Measurements from ENCODE around the gene TJP2.

Gene TJP2

DNA sequence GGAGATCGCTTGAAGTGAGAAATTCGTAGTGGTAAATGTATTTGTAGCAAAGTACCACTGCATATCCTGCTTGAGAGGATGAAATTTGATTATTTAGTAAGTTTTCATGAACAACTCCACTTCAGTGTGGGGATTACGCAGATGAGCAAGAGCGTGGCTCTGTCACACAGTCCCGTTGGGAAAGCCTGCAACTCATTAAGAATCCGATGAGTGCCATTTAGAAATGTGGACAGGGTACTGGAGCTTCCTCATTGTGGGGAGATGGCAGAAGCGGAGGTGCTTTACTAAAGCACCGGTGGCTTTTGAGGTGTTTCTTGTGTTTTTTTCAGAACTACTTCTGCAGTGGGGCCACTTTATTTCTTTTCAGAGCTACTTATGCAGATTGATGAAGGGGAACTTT lies 1.4 kb downstream of the TJP2 start (continued):
- TF ChIP-seq RBAK (tag by site-specific recombination; IDR thresholded peaks at IDR 0.05), result no peak
- TF ChIP-seq, protein P1, sequence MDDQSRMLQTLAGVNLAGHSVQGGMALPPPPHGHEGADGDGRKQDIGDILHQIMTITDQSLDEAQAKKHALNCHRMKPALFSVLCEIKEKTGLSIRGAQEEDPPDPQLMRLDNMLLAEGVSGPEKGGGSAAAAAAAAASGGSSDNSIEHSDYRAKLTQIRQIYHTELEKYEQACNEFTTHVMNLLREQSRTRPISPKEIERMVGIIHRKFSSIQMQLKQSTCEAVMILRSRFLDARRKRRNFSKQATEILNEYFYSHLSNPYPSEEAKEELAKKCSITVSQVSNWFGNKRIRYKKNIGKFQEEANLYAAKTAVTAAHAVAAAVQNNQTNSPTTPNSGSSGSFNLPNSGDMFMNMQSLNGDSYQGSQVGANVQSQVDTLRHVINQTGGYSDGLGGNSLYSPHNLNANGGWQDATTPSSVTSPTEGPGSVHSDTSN (CRISPR knock-in tag; IDR thresholded peaks at IDR 0.05), result no peak
- no peak for TF ChIP-seq GLIS2 (tag by site-specific recombination; IDR thresholded peaks at IDR 0.05)
- TF ChIP-seq ZNF155 (tag by site-specific recombination; IDR thresholded peaks at IDR 0.05), result no peak
- no peak for TF ChIP-seq FEZF1 (tag by site-specific recombination; IDR thresholded peaks at IDR 0.05)
- TF ChIP-seq ZNF140 (tag by site-specific recombination; IDR thresholded peaks at IDR 0.05), result no peak
- no peak for TF ChIP-seq ZNF610 (tag by site-specific recombination; IDR thresholded peaks at IDR 0.05; ENCODE audit: borderline replicate concordance)

DNA sequence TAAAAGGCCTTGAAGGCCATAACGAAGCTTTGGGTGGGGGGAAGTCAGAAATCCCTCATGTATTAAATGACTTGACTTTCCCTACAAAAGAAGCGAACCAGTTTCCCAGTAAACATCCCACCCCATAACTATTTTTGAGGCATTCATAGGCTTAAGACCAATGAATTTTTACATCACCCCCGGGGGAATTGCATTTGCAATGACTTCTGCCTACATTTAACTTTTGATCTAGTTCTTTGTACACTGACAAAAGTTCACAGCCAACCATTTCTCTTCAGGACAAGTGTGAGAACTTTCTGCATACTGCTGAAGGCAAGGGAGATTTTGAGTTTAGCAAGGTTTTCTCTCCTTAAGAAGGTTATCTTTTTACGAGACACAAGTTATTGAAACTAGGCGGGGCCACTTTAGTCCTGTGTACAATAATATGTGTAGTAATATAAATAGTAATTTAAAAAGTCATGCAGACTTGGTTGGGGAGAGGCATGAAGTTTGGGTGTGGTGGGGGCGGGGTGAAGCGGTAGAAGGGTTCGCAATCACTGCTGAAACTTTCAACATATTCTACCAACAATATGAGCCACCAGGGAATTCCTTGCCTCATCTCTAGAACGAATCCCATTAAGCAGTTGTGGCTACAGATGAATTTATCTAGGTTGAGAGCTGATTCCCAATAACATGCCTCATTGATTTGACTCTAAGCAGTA lies 2.5 kb downstream of the TJP2 start:
- no peak overlapping the region for H3K27ac ChIP-seq (ENCODE audit: extremely low read depth, low read depth, low read length)
- ChIA-PET POLR2A (no interaction called here), CTCF (interaction anchor here (0.6 to 3.3 kb wide), 6 partner anchors 11 to 140 kb away, joined by 3 to 25 read pairs (median 4); no protein-coding TSS in a partner anchor)
- H3K4me1 ChIP-seq (ENCODE audit: control insufficient read depth, insufficient read depth, low read length), result peaks cover 25% of the 10 kb centered on the region
- no peaks in the 10 kb centered on the region for H3K36me3 ChIP-seq (ENCODE audit: control insufficient read depth in 2 of 2, insufficient read depth in 1 of 2, low read length in 2 of 2)
- TF ChIP-seq KLF1 (tag by site-specific recombination; IDR thresholded peaks at IDR 0.05), result peak; percentile 74
- TF ChIP-seq, protein P2, sequence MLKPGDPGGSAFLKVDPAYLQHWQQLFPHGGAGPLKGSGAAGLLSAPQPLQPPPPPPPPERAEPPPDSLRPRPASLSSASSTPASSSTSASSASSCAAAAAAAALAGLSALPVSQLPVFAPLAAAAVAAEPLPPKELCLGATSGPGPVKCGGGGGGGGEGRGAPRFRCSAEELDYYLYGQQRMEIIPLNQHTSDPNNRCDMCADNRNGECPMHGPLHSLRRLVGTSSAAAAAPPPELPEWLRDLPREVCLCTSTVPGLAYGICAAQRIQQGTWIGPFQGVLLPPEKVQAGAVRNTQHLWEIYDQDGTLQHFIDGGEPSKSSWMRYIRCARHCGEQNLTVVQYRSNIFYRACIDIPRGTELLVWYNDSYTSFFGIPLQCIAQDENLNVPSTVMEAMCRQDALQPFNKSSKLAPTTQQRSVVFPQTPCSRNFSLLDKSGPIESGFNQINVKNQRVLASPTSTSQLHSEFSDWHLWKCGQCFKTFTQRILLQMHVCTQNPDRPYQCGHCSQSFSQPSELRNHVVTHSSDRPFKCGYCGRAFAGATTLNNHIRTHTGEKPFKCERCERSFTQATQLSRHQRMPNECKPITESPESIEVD (tag by site-specific recombination; IDR thresholded peaks at IDR 0.05), result peak; percentile 30
- TF ChIP-seq YY2 (tag by site-specific recombination; IDR thresholded peaks at IDR 0.05), result no peak
- TF ChIP-seq, protein P3, sequence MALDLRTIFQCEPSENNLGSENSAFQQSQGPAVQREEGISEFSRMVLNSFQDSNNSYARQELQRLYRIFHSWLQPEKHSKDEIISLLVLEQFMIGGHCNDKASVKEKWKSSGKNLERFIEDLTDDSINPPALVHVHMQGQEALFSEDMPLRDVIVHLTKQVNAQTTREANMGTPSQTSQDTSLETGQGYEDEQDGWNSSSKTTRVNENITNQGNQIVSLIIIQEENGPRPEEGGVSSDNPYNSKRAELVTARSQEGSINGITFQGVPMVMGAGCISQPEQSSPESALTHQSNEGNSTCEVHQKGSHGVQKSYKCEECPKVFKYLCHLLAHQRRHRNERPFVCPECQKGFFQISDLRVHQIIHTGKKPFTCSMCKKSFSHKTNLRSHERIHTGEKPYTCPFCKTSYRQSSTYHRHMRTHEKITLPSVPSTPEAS (tag by site-specific recombination; IDR thresholded peaks at IDR 0.05), result no peak
- H3K9me3 ChIP-seq (ENCODE audit: control insufficient read depth, insufficient read depth, low read depth, low read length), result no peaks in the 10 kb centered on the region
- no peak overlapping the region for H3K4me3 ChIP-seq (ENCODE audit: low read depth, low read length)

DNA sequence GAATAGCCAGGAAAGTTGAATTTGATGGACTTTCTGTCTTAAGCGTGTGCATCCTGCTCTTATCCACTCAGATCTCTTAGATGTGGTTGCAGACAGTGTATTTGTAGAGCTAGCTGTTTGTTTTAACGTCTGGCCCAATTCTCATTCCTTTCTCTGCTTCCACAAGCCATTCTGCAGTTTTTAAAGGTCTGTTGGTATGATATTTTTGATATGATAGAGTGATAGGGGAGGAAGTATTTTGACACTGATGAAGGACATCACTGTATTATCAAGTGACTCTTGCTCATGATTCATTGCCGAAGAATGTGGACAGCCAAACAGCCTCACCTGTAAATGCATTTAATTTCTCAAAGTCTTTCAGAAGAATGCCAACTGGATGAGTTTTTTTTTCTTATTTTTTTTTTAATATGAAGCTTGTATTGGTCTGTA lies 4.5 kb downstream of the TJP2 start:
- no peak for TF ChIP-seq MEIS1 (CRISPR knock-in tag; IDR thresholded peaks at IDR 0.05; ENCODE audit: borderline replicate concordance)
- TF ChIP-seq ZNF214 (tag by site-specific recombination; IDR thresholded peaks at IDR 0.05; ENCODE audit: borderline replicate concordance), result no peak
- TF ChIP-seq ZNF426 (tag by site-specific recombination; IDR thresholded peaks at IDR 0.05), result no peak
- TF ChIP-seq ZNF629 (tag by site-specific recombination; IDR thresholded peaks at IDR 0.05), result no peak
- no peak for TF ChIP-seq PRDM1 (tag by site-specific recombination; IDR thresholded peaks at IDR 0.05)
- TF ChIP-seq, protein P4, sequence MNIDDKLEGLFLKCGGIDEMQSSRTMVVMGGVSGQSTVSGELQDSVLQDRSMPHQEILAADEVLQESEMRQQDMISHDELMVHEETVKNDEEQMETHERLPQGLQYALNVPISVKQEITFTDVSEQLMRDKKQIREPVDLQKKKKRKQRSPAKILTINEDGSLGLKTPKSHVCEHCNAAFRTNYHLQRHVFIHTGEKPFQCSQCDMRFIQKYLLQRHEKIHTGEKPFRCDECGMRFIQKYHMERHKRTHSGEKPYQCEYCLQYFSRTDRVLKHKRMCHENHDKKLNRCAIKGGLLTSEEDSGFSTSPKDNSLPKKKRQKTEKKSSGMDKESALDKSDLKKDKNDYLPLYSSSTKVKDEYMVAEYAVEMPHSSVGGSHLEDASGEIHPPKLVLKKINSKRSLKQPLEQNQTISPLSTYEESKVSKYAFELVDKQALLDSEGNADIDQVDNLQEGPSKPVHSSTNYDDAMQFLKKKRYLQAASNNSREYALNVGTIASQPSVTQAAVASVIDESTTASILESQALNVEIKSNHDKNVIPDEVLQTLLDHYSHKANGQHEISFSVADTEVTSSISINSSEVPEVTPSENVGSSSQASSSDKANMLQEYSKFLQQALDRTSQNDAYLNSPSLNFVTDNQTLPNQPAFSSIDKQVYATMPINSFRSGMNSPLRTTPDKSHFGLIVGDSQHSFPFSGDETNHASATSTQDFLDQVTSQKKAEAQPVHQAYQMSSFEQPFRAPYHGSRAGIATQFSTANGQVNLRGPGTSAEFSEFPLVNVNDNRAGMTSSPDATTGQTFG (tag by site-specific recombination; IDR thresholded peaks at IDR 0.05; ENCODE audit: borderline replicate concordance), result no peak
- peak; percentile 52; the same call in 1 of the 2 replicates for TF ChIP-seq ZNF366 (tag by site-specific recombination; conservative IDR thresholded peaks at IDR 0.05)
- no peak for TF ChIP-seq ZNF248 (tag by site-specific recombination; IDR thresholded peaks at IDR 0.05)
- TF ChIP-seq TCF7L2 (IDR thresholded peaks at IDR 0.05; ENCODE audit: borderline replicate concordance, low read depth, low read length), result 0 out of 2 replicates have a peak, but pooled peaks have one; percentile 28
- no peaks in the 10 kb centered on the region for H3K36me3 ChIP-seq (ENCODE audit: control insufficient read depth in 2 of 2, insufficient read depth in 1 of 2, low read length in 2 of 2)
- peaks cover 21% of the 10 kb centered on the region for H3K4me1 ChIP-seq (ENCODE audit: control insufficient read depth, insufficient read depth, low read length)
- ChIA-PET POLR2A (interaction anchor here (2.0 kb wide), 1 partner anchor 57 kb away, joined by 13 read pairs; no protein-coding TSS in a partner anchor), CTCF (interaction anchor here (0.5 to 3.3 kb wide), 10 partner anchors 10 to 198 kb away, joined by 3 to 25 read pairs (median 4); no protein-coding TSS in a partner anchor)
- no peaks in the 10 kb centered on the region for H3K9me3 ChIP-seq (ENCODE audit: control insufficient read depth, insufficient read depth, low read depth, low read length)
- H3K27ac ChIP-seq (ENCODE audit: extremely low read depth, low read depth, low read length), result no peak overlapping the region
- no peak overlapping the region for H3K4me3 ChIP-seq (ENCODE audit: low read depth, low read length)
